GM12878 (cell line): Measurements from ENCODE around the gene TNK1. TPM values are rescaled to one million over a fixed set of nuclear protein-coding genes. Genes with fewer than 3 reads are reported as not detected.

Source experiments
- BACH1 ChIP-seq: fragments of 450-650 bp; IDR thresholded peaks from 2 replicates; pipeline ENCODE4 v1.6.1; 2017; ENCODE audit warnings: mild to moderate bottlenecking, borderline replicate concordance
- BMI1 ChIP-seq: fragments of 450-650 bp; IDR thresholded peaks from 2 replicates; pipeline ENCODE4 v1.6.1; 2016; ENCODE audit warnings: mild to moderate bottlenecking, moderate library complexity, borderline replicate concordance
- CHD4 ChIP-seq: fragments of 200-600 bp; sonication (generic); IDR thresholded peaks from 2 replicates; pipeline ENCODE4 v1.6.1; 2016; ENCODE audit warnings: mild to moderate bottlenecking
- EED ChIP-seq: sonication (generic); IDR thresholded peaks from 2 replicates; pipeline ENCODE4 v1.6.1; 2016; ENCODE audit warnings: antibody characterized with exemption, low read depth
- GABPA ChIP-seq: IDR thresholded peaks from 2 replicates; pipeline ENCODE4 v1.6.1; 2014; ENCODE audit warnings: antibody characterized with exemption, low read depth, mild to moderate bottlenecking, inconsistent platforms
- NFYA ChIP-seq: IDR thresholded peaks from 2 replicates; pipeline ENCODE4 v1.6.1; 2011; ENCODE audit warnings: low read depth, mild to moderate bottlenecking, low read length, improper control_type of control experiment, borderline replicate concordance
- PML ChIP-seq: IDR thresholded peaks from 2 replicates; pipeline ENCODE4 v1.6.1; 2012; ENCODE audit warnings: low read length, inconsistent platforms
- RB1 ChIP-seq: fragments of 450-650 bp; formaldehyde crosslinking; IDR thresholded peaks from 2 replicates; pipeline ENCODE4 v1.6.1; 2017; ENCODE audit warnings: mild to moderate bottlenecking, borderline replicate concordance
- polyA plus RNA-seq, 11 experiments: library from polyadenylated mRNA; depleted of rRNA in 4 of 11; unstranded in 6 of 11; stranded (reverse) in 5 of 11; fragments of >200 nt; fragmentation: Nextera tagmentation in 4 of 11; fragmentation: Illumina TruSeq in 1 of 11; extraction: Ambion mirVana in 4 of 11; extraction: Trizol in 1 of 11; gene quantifications; 1 replicate in 1 of 11; 2 replicates in 10 of 11; pipeline versions ENCODE4 v1.2.1 to v1.2.3, GENCODE V29; 2011 to 2016; ENCODE audit warnings: inconsistent platforms in 2 of 11, missing spikeins in 2 of 11, low read depth in 1 of 11
- total RNA-seq, 4 experiments: library from RNA; depleted of rRNA in 3 of 4; stranded (reverse); fragments of >200 nt in 3 of 4; fragmentation: Illumina TruSeq in 1 of 4; extraction: Trizol in 1 of 4; gene quantifications; 2 replicates each; pipeline versions ENCODE4 v1.2.1 to v1.2.3, GENCODE V29; 2013 to 2021
- TF ChIP-seq, protein P1 (sequence below): fragments of 450-650 bp; formaldehyde crosslinking; IDR thresholded peaks from 2 replicates; pipeline ENCODE4 v1.4.0; 2020; ENCODE audit warnings: mild to moderate bottlenecking, moderate library complexity
- TF ChIP-seq, protein P2 (sequence below): fragments of 450-650 bp; formaldehyde crosslinking; IDR thresholded peaks from 2 replicates; pipeline ENCODE4 v1.4.0; 2022; ENCODE audit warnings: mild to moderate bottlenecking, moderate library complexity

The TNK1 gene
- total and polyA plus RNA-seq, 10 of the 15 experiments (the other 5 are each of a cell fraction or from before 2014, with no cell fraction given): 0.06 to 2.5 (median 0.70) TPM

DNA sequence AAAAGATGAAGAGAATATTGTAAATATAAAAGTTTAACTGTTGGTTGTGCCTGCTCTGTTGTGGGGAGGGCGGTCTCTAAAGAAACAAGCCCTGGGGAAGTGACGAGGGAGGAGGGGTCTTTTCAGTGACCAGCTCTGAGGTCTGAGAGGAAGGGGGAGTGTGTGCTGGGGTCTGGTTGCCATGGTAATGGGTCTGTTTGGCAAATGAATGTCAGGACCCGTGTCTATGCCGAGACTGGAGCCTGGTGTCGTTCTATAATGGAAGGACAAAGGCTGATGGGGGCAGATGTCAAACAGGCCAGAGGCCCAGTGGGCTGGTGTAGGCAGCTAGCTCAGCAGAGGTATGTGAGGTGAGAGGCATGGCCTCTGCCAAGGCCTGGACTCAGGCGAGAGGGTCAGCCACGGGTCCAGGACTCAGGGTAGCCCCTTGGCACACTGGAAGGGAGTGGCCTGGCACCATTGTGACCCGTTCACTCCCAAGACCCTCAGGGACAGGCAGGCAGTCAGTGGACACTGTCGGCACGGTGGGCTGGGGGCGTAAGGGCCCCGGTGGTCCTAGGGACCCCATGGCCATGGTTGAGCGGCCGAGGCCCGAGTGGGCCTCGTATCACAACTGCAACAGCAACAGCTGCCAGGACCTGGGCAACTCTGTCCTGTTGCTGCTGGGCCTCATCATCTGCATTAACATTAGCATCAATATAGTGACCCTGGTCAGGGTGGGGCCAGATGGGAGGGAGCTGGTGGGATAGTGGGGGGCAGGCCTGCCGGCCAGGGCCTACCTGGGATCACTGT is 39.1 kb downstream of the TNK1 start, which contains the start of gene SPEM1 (continued):
- TF ChIP-seq, protein P1, sequence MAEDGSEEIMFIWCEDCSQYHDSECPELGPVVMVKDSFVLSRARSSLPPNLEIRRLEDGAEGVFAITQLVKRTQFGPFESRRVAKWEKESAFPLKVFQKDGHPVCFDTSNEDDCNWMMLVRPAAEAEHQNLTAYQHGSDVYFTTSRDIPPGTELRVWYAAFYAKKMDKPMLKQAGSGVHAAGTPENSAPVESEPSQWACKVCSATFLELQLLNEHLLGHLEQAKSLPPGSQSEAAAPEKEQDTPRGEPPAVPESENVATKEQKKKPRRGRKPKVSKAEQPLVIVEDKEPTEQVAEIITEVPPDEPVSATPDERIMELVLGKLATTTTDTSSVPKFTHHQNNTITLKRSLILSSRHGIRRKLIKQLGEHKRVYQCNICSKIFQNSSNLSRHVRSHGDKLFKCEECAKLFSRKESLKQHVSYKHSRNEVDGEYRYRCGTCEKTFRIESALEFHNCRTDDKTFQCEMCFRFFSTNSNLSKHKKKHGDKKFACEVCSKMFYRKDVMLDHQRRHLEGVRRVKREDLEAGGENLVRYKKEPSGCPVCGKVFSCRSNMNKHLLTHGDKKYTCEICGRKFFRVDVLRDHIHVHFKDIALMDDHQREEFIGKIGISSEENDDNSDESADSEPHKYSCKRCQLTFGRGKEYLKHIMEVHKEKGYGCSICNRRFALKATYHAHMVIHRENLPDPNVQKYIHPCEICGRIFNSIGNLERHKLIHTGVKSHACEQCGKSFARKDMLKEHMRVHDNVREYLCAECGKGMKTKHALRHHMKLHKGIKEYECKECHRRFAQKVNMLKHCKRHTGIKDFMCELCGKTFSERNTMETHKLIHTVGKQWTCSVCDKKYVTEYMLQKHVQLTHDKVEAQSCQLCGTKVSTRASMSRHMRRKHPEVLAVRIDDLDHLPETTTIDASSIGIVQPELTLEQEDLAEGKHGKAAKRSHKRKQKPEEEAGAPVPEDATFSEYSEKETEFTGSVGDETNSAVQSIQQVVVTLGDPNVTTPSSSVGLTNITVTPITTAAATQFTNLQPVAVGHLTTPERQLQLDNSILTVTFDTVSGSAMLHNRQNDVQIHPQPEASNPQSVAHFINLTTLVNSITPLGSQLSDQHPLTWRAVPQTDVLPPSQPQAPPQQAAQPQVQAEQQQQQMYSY: no peak
- TF ChIP-seq PML (no peak), BACH1 (no peak), CHD4 (no peak), BMI1 (no peak), RB1 (no peak), NFYA (no peak), GABPA (no peak), EED (no peak)
- TF ChIP-seq, protein P2, sequence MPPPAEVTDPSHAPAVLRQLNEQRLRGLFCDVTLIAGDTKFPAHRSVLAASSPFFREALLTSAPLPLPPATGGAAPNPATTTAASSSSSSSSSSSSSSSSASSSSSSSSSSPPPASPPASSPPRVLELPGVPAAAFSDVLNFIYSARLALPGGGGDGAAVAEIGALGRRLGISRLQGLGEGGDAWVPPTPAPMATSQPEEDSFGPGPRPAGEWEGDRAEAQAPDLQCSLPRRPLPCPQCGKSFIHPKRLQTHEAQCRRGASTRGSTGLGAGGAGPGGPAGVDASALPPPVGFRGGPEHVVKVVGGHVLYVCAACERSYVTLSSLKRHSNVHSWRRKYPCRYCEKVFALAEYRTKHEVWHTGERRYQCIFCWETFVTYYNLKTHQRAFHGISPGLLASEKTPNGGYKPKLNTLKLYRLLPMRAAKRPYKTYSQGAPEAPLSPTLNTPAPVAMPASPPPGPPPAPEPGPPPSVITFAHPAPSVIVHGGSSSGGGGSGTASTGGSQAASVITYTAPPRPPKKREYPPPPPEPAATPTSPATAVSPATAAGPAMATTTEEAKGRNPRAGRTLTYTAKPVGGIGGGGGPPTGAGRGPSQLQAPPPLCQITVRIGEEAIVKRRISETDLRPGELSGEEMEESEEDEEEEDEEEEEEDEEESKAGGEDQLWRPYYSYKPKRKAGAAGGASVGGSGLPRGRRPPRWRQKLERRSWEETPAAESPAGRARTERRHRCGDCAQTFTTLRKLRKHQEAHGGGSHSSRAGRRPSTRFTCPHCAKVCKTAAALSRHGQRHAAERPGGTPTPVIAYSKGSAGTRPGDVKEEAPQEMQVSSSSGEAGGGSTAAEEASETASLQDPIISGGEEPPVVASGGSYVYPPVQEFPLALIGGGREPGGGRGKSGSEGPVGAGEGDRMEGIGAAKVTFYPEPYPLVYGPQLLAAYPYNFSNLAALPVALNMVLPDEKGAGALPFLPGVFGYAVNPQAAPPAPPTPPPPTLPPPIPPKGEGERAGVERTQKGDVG (CRISPR knock-in tag): no peak
